Measurements from ENCODE around the gene COPS9. TPM values are rescaled to one million over a fixed set of nuclear protein-coding genes. Genes with fewer than 3 reads are reported as not detected.

The COPS9 gene
- total and polyA plus RNA-seq, 10 of the 15 experiments (the other 5 are each of a cell fraction or from before 2014, with no cell fraction given) = 80.8 to 419 (median 213) TPM

DNA sequence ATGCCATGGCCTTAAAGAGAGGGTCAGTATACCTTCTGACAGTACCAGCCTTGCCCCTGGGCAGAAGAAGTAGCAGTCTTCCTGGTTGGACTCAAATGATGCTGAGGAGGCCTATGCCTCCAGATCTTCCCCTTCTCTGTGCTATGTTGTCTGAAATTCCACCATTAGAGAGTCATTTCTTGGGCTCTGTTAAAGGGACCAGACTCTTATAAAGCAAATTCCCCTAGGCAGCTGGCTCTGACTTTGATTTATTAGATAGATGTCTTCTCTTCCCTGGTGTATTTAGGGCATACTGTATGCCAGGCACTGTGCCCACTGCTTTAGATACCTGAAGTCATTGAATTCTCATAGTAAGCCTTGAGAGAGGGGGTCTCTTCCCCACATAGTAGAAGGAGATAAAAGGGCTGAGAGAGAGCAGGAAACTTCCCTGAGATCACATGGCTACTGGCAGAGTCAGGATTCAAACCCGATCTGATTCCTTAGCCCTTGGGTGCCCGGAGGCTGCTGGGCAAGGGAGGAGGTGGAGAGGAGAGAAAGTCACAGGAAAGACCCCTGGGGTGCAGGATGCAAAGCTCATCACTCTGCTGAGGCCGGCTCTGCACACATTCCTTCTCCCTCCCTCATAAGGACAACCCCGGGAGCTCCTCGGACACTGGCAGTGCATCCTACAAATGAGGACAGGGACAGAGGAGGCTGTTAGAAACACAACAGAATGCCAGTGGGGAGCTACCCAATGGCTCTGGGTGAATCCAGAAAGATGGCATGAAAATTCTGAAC lies 23.0 kb downstream of the COPS9 start:
- H2AFZ ChIP-seq (ENCODE audit: control insufficient read depth, low read depth, low read length) = no peak overlapping the region
- ChIA-PET POLR2A (no interaction called here), SMC1A (ENCODE audit: uncharacterized antibody, unreplicated experiment) (no interaction called here), RAD21 (ENCODE audit: unreplicated experiment) (no interaction called here), CTCF (interaction anchor here (1.0 kb wide), 1 partner anchor 31 kb away, joined by 3 read pairs; no protein-coding TSS in a partner anchor)
- no peak overlapping the region for H3K9ac ChIP-seq (ENCODE audit: control insufficient read depth, insufficient read depth, low read length)
- H3K36me3 ChIP-seq (ENCODE audit: control insufficient read depth in 2 of 2, insufficient read depth in 2 of 2, low read length in 1 of 2) = no peaks in the 10 kb centered on the region
- in situ Hi-C loops (cut with MboI) = no loop called here
- no TSS peak for BruUV-seq (replicated peaks)
- no peaks in the 10 kb centered on the region for H3K79me2 ChIP-seq (ENCODE audit: control insufficient read depth, insufficient read depth, low read length)
- intact Hi-C loops (cut with micrococcal nuclease; ENCODE audit: unreplicated experiment) = no loop called here
- ATAC-seq (no peak), DNase-seq (ENCODE audit: low read depth, low spot score) (no peak), FAIRE-seq (no peak)
- H3K4me2 ChIP-seq (ENCODE audit: control insufficient read depth, insufficient read depth) = no peak overlapping the region
- TF ChIP-seq IRF4 (IDR thresholded peaks at IDR 0.05; ENCODE audit: low read depth, low read length) (no peak), MXI1 (IDR thresholded peaks at IDR 0.05; ENCODE audit: low read depth, low read length) (no peak), MYC (IDR thresholded peaks at IDR 0.05; ENCODE audit: insufficient read depth, insufficient read length, insufficient replicate concordance, low read length, severe bottlenecking) (no peak), STAT1 (conservative IDR thresholded peaks at IDR 0.05) (no peak), NR2F1 (conservative IDR thresholded peaks at IDR 0.05) (no peak), FOS (IDR thresholded peaks at IDR 0.05; ENCODE audit: borderline replicate concordance, extremely low read depth, insufficient read length) (no peak), SMC3 (IDR thresholded peaks at IDR 0.05; ENCODE audit: borderline replicate concordance, low read length) (no peak), NR2C2 (IDR thresholded peaks at IDR 0.05; ENCODE audit: borderline replicate concordance, control insufficient read depth, insufficient read length, low read depth) (no peak), ETV6 (conservative IDR thresholded peaks at IDR 0.05 in 1 of 2, IDR thresholded peaks at IDR 0.05 in 1 of 2; ENCODE audit: borderline replicate concordance in 1 of 2, low read depth in 1 of 2) (no peak), ZNF384 (IDR thresholded peaks at IDR 0.05; ENCODE audit: borderline replicate concordance, low read depth, low read length) (no peak), PML (IDR thresholded peaks at IDR 0.05; ENCODE audit: low read length) (no peak), MTA2 (IDR thresholded peaks at IDR 0.05; ENCODE audit: low read depth) (no peak), IKZF1 (conservative IDR thresholded peaks at IDR 0.05) (no peak), BCL11A (IDR thresholded peaks at IDR 0.05; ENCODE audit: low read depth, low read length) (no peak), SIN3A (IDR thresholded peaks at IDR 0.05; ENCODE audit: low read depth, low read length) (no peak), KDM1A (IDR thresholded peaks at IDR 0.05; ENCODE audit: borderline replicate concordance) (no peak), POLR2AphosphoS5 (IDR thresholded peaks at IDR 0.05; ENCODE audit: low read length) (no peak)
- TF ChIP-seq, protein P1, sequence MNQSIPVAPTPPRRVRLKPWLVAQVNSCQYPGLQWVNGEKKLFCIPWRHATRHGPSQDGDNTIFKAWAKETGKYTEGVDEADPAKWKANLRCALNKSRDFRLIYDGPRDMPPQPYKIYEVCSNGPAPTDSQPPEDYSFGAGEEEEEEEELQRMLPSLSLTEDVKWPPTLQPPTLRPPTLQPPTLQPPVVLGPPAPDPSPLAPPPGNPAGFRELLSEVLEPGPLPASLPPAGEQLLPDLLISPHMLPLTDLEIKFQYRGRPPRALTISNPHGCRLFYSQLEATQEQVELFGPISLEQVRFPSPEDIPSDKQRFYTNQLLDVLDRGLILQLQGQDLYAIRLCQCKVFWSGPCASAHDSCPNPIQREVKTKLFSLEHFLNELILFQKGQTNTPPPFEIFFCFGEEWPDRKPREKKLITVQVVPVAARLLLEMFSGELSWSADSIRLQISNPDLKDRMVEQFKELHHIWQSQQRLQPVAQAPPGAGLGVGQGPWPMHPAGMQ (IDR thresholded peaks at IDR 0.05; ENCODE audit: borderline replicate concordance) = no peak
- TF ChIP-seq, protein P2, sequence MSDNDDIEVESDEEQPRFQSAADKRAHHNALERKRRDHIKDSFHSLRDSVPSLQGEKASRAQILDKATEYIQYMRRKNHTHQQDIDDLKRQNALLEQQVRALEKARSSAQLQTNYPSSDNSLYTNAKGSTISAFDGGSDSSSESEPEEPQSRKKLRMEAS (IDR thresholded peaks at IDR 0.05; ENCODE audit: low read depth, low read length) = no peak
- H3K27ac ChIP-seq (ENCODE audit: control insufficient read depth, insufficient read depth) = no peak overlapping the region
- 22% methylated on average over 5 of the region's 5 CpGs for WGBS (ENCODE audit: insufficient coverage, insufficient replicate concordance, low lambda C conversion rate, missing lambda C conversion rate)
- no peak overlapping the region for H3K4me3 ChIP-seq
- H3K4me1 ChIP-seq (ENCODE audit: control insufficient read depth, insufficient read depth, low read length) = no peaks in the 10 kb centered on the region
- no peaks in the 10 kb centered on the region for H4K20me1 ChIP-seq (ENCODE audit: control insufficient read depth, insufficient read depth)
- peaks cover 0 to 4% of the 10 kb centered on the region in 2 experiments; a peak in 2 of 4 replicates for H3K27me3 ChIP-seq (replicated peaks in 1 of 2; ENCODE audit: control insufficient read depth in 2 of 2, insufficient read depth in 2 of 2, low read length in 1 of 2)
- no peaks in the 10 kb centered on the region; the same call in 2 of the 3 replicates for H3K9me3 ChIP-seq (replicated peaks; ENCODE audit: control insufficient read depth, insufficient read depth, low read length)
